ENCODE results near the gene KIF21B.

- TF ChIP-seq CTCF (IDR thresholded peaks at IDR 0.05) (no peak), ZFX (IDR thresholded peaks at IDR 0.05; ENCODE audit: borderline replicate concordance) (no peak)
Measured at GRCh38 chr1:201048521-201048920, 25.0 kb upstream of the KIF21B start.
